Measurements from ENCODE around the gene TBC1D3B.
"Not testable (repeated sequence)": the region's sequence is repeated elsewhere in the genome, so short reads cannot be mapped to it uniquely, and the experiment has no call there.

TBC1D3B gene

GRCh38 chr17:36201102-36201501 lies 24.7 kb upstream of the TBC1D3B start:
- not testable (repeated sequence) for DNase-seq (ENCODE audit: low spot score)

GRCh38 chr17:36198831-36199465 lies 22.5 kb upstream of the TBC1D3B start:
- no peak for DNase-seq (ENCODE audit: low spot score)

GRCh38 chr17:36197387-36197703 lies 20.9 kb upstream of the TBC1D3B start:
- no peak for DNase-seq (ENCODE audit: low spot score)

- no peak for DNase-seq (ENCODE audit: low spot score)
Measured at GRCh38 chr17:36196131-36196486, 19.7 kb upstream of the TBC1D3B start.

- DNase-seq (ENCODE audit: low spot score), result no peak
Measured at GRCh38 chr17:36195434-36196130, 19.1 kb upstream of the TBC1D3B start.

- DNase-seq (ENCODE audit: low spot score), result not testable (repeated sequence)
Measured at GRCh38 chr17:36194832-36195433, 18.5 kb upstream of the TBC1D3B start.

GRCh38 chr17:36194147-36194831 lies 17.9 kb upstream of the TBC1D3B start:
- DNase-seq (ENCODE audit: low spot score), result not testable (repeated sequence)

GRCh38 chr17:36193216-36193775 lies 16.9 kb upstream of the TBC1D3B start:
- DNase-seq (ENCODE audit: low spot score), result no peak

- DNase-seq (ENCODE audit: low spot score), result not testable (repeated sequence)
Measured at GRCh38 chr17:36190549-36191330, 14.3 kb upstream of the TBC1D3B start.

GRCh38 chr17:36189993-36190392 lies 13.6 kb upstream of the TBC1D3B start:
- DNase-seq (ENCODE audit: low spot score), result not testable (repeated sequence)

- DNase-seq (ENCODE audit: low spot score), result no peak
Measured at GRCh38 chr17:36188891-36189306, 12.5 kb upstream of the TBC1D3B start.

GRCh38 chr17:36187943-36188665 lies 11.7 kb upstream of the TBC1D3B start:
- not testable (repeated sequence) for DNase-seq (ENCODE audit: low spot score)

GRCh38 chr17:36186810-36187763 lies 10.7 kb upstream of the TBC1D3B start:
- DNase-seq (ENCODE audit: low spot score), result not testable (repeated sequence)

GRCh38 chr17:36185416-36185815 lies 9.0 kb upstream of the TBC1D3B start:
- no peak for DNase-seq (ENCODE audit: low spot score)

GRCh38 chr17:36184023-36184765 lies 7.8 kb upstream of the TBC1D3B start:
- no peak for DNase-seq (ENCODE audit: low spot score)

- peak; percentile 58 for DNase-seq (ENCODE audit: low spot score)
Measured at GRCh38 chr17:36183001-36183971, 6.8 kb upstream of the TBC1D3B start.

GRCh38 chr17:36182176-36183000 lies 6.0 kb upstream of the TBC1D3B start:
- DNase-seq (ENCODE audit: low spot score), result no peak

Measured in kidney capillary endothelial cell (primary cell).